HG03378 (cell line): ENCODE results near the gene PDIK1L.
"Not testable (repeated sequence)": the region's sequence is repeated elsewhere in the genome, so short reads cannot be mapped to it uniquely, and the experiment has no call there.

Experiments
- ATAC-seq: cut with Tn5 transposase; IDR thresholded peaks from one replicate; pipeline ENCODE4 v1.9.1; 2021; ENCODE audit warnings: mild to moderate bottlenecking, moderate library complexity; ENCODE audit not compliant: unreplicated experiment

PDIK1L gene

GRCh38 chr1:26089125-26089524, 22.5 kb upstream of the PDIK1L start:
- ATAC-seq: no peak

GRCh38 chr1:26090893-26091292, 20.7 kb upstream of the PDIK1L start:
- ATAC-seq: no peak

- no peak for ATAC-seq
Measured at GRCh38 chr1:26092422-26092821, 19.2 kb upstream of the PDIK1L start.

- not testable (repeated sequence) for ATAC-seq
Measured at GRCh38 chr1:26093569-26093968, 18.1 kb upstream of the PDIK1L start.

- no peak for ATAC-seq
Measured at GRCh38 chr1:26094076-26094669, 17.5 kb upstream of the PDIK1L start.

GRCh38 chr1:26094677-26095383, 16.8 kb upstream of the PDIK1L start:
- no peak for ATAC-seq

- ATAC-seq: no peak
Measured at GRCh38 chr1:26096471-26096870, 15.2 kb upstream of the PDIK1L start.

- no peak for ATAC-seq
Measured at GRCh38 chr1:26097696-26098095, 13.9 kb upstream of the PDIK1L start.

GRCh38 chr1:26098602-26099001, 13.0 kb upstream of the PDIK1L start:
- no peak for ATAC-seq

GRCh38 chr1:26099780-26100179, 11.8 kb upstream of the PDIK1L start:
- ATAC-seq: no peak

- not testable (repeated sequence) for ATAC-seq
Measured at GRCh38 chr1:26100204-26100603, 11.4 kb upstream of the PDIK1L start.

GRCh38 chr1:26102119-26102518, 9.5 kb upstream of the PDIK1L start:
- no peak for ATAC-seq

- no peak for ATAC-seq
Measured at GRCh38 chr1:26102526-26102925, 9.1 kb upstream of the PDIK1L start.

GRCh38 chr1:26105226-26105548, 6.4 kb upstream of the PDIK1L start:
- not testable (repeated sequence) for ATAC-seq

GRCh38 chr1:26109229-26110164, 2.1 kb upstream of the PDIK1L start:
- no peak for ATAC-seq

- peak; percentile 25 for ATAC-seq
Measured at GRCh38 chr1:26110731-26111529, 694 bp upstream of the PDIK1L start.

- peak; percentile 11 for ATAC-seq
Measured at GRCh38 chr1:26112407-26112775, 767 bp downstream of the PDIK1L start.

- no peak for ATAC-seq
Measured at GRCh38 chr1:26114165-26114927, 2.7 kb downstream of the PDIK1L start.

- ATAC-seq: no peak
Measured at GRCh38 chr1:26119892-26120608, 8.4 kb downstream of the PDIK1L start.
